Gastroesophageal sphincter (tissue), 4 donors: ENCODE results near the gene PLK3. TPM values are rescaled to one million over a fixed set of nuclear protein-coding genes. Genes with fewer than 3 reads are reported as not detected.
"Not testable (repeated sequence)": the region's sequence is repeated elsewhere in the genome, so short reads cannot be mapped to it uniquely, and the experiment has no call there.

Source experiments
- ATAC-seq: fragments of 150-250 bp; one replicate; pipeline ENCODE4 v1.9.1; 2016; ENCODE audit warnings: mild to moderate bottlenecking, moderate library complexity
- H3K27ac ChIP-seq, 4 donors: fragments of 200-600 bp; sonication (generic) in 3 of 4; 1 replicate in 3 of 4; 2 replicates in 1 of 4; pipeline ENCODE4 v1.5.1; 2016 to 2019
- H3K27me3 ChIP-seq: fragments of 200-600 bp; sonication (generic); one replicate; pipeline ENCODE4 v1.5.1; 2019
- H3K36me3 ChIP-seq, 2 donors: fragments of 200-600 bp; sonication (generic); one replicate each; pipeline ENCODE4 v1.5.1; 2019; ENCODE audit warnings: control low read depth in 1 of 2
- H3K4me1 ChIP-seq, 3 donors: fragments of 200-600 bp; sonication (generic); 1 replicate in 2 of 3; 2 replicates in 1 of 3; pipeline ENCODE4 v1.5.1; 2016 to 2019; ENCODE audit warnings: control low read depth in 2 of 3
- H3K4me3 ChIP-seq, 2 donors: fragments of 200-600 bp; sonication (generic); one replicate each; pipeline ENCODE4 v1.5.1; 2019; ENCODE audit warnings: mild to moderate bottlenecking in 1 of 2, moderate library complexity in 1 of 2
- H3K9me3 ChIP-seq, 3 donors: fragments of 200-600 bp; sonication (generic); one replicate each; pipeline ENCODE4 v1.5.1; 2017 to 2019; ENCODE audit warnings: control low read depth in 2 of 3
- CTCF ChIP-seq, 4 experiments: fragments of 200-600 bp in 2 of 4; fragments of 450-650 bp in 2 of 4; sonication (generic) in 1 of 4; IDR thresholded peaks; one replicate each; pipeline ENCODE4 v1.5.1; 2017 to 2019; ENCODE audit warnings: antibody characterized with exemption in 4 of 4, mild to moderate bottlenecking in 2 of 4, moderate library complexity in 2 of 4
- EP300 ChIP-seq: sonication (generic); formaldehyde crosslinking; IDR thresholded peaks from one replicate; pipeline ENCODE4 v1.6.1; 2017; ENCODE audit warnings: antibody characterized with exemption, mild to moderate bottlenecking
- POLR2A ChIP-seq, 2 donors: fragments of 450-650 bp; IDR thresholded peaks; one replicate each; pipeline ENCODE4 v1.6.1; 2017; ENCODE audit warnings: antibody characterized with exemption in 2 of 2, mild to moderate bottlenecking in 2 of 2, moderate library complexity in 1 of 2
- POLR2AphosphoS5 ChIP-seq: sonication (generic); formaldehyde crosslinking; IDR thresholded peaks from one replicate; pipeline ENCODE4 v1.6.1; 2017; ENCODE audit warnings: antibody characterized with exemption
- WGBS, 2 donors: methylation state at CpG; one replicate each; pipeline ENCODE4 v1.1.5; 2018; ENCODE audit warnings: low coverage in 1 of 2; 5-methylcytosine and 5-hydroxymethylcytosine counted together
- total RNA-seq, 4 donors: library from RNA; depleted of rRNA; stranded (reverse); fragments of >200 nt; gene quantifications; one replicate each; pipeline ENCODE4 v1.1.0, GENCODE V29; 2016

Gene PLK3
- total RNA-seq: 10 to 100 TPM in 3 of 4 donors, 1 to 10 TPM in 1; 9.4 to 31.2 (median 12.0) TPM

- Histone ChIP-seq H3K4me1 (peaks cover 0 to 46% (median 23%) of the 10 kb centered on the region in 3 donors), H3K4me3 (peak within 1 kb of the TSS; percentile 67 to 93)
- 0% methylated on average over 3 of the region's 79 CpGs; no CpG with 5 or more reads in 1 of the 2 donors for WGBS, 2 donors
Measured at GRCh38 chr1:44799770-44800584, at the start of gene PLK3. Gene PLK3 (plus strand): TSS chr1:44800377. CDS start chr1:44800464, 87 bp downstream.

GRCh38 chr1:44757420-44757819 lies 42.8 kb upstream of the PLK3 start:
- no peak for ATAC-seq
- Histone ChIP-seq H3K9me3 (no peaks in the 10 kb centered on the region), H3K27me3 (no peaks in the 10 kb centered on the region), H3K4me1 (no peaks in the 10 kb centered on the region), H3K4me3 (no peak overlapping the region), H3K36me3 (no peaks in the 10 kb centered on the region), H3K27ac (no peak overlapping the region)
- WGBS, 2 donors: 100% methylated on average over 1 of the region's 2 CpGs; no CpG with 5 or more reads in 1 of the 2 donors
- TF ChIP-seq POLR2AphosphoS5: no peak
- TF ChIP-seq CTCF (IDR thresholded peaks at IDR 0.05): no peak
- no peak for TF ChIP-seq EP300
- no peak for TF ChIP-seq POLR2A (IDR thresholded peaks at IDR 0.05)

More at GRCh38 chr1:44799770-44800584, at the start of gene PLK3:
- Histone ChIP-seq H3K9me3 (no peaks in the 10 kb centered on the region), H3K27ac (peak within 1 kb of the TSS; percentile 80 to 96 (median 96)), H3K36me3 (peaks cover 0 to 27% of the 10 kb centered on the region in 2 donors), H3K27me3 (no peaks in the 10 kb centered on the region)
- ATAC-seq: peak; percentile 95
- no peak for TF ChIP-seq EP300
- TF ChIP-seq CTCF (IDR thresholded peaks at IDR 0.05): peak in 3 of 4 experiments; percentile 87 to 95 (median 89)
- TF ChIP-seq POLR2AphosphoS5: peak; percentile 89
- TF ChIP-seq POLR2A (IDR thresholded peaks at IDR 0.05): peak; percentile 92 to 97

- H3K4me1 ChIP-seq: no peaks in the 10 kb centered on the region
- no peak overlapping the region for H3K27ac ChIP-seq
- ATAC-seq: no peak
- 33 to 89% methylated on average over 2 to 5 of the region's 11 CpGs for WGBS, 2 donors
- no peaks in the 10 kb centered on the region for H3K36me3 ChIP-seq
- no peaks in the 10 kb centered on the region for H3K27me3 ChIP-seq
- H3K4me3 ChIP-seq: no peak overlapping the region
- no peak for TF ChIP-seq POLR2AphosphoS5
- TF ChIP-seq POLR2A (IDR thresholded peaks at IDR 0.05): no peak
- no peak for TF ChIP-seq CTCF (IDR thresholded peaks at IDR 0.05)
- TF ChIP-seq EP300: no peak
- H3K9me3 ChIP-seq: no peaks in the 10 kb centered on the region
Measured at GRCh38 chr1:44759077-44759476, 41.1 kb upstream of the PLK3 start.

GRCh38 chr1:44760876-44761275 lies 39.3 kb upstream of the PLK3 start:
- H3K4me3 ChIP-seq: no peak overlapping the region
- TF ChIP-seq POLR2AphosphoS5 (no peak), POLR2A (IDR thresholded peaks at IDR 0.05) (no peak), CTCF (IDR thresholded peaks at IDR 0.05) (no peak), EP300 (no peak)
- no peak for ATAC-seq
- 94 to 100% methylated on average over 2 of the region's 3 CpGs for WGBS, 2 donors
- H3K27me3 ChIP-seq: no peaks in the 10 kb centered on the region
- H3K9me3 ChIP-seq: no peaks in the 10 kb centered on the region
- no peaks in the 10 kb centered on the region for H3K4me1 ChIP-seq
- no peaks in the 10 kb centered on the region for H3K36me3 ChIP-seq
- H3K27ac ChIP-seq: no peak overlapping the region

- H3K9me3 ChIP-seq, H3K4me3 ChIP-seq, ATAC-seq, H3K36me3 ChIP-seq, H3K27ac ChIP-seq, H3K4me1 ChIP-seq, H3K27me3 ChIP-seq: not testable (repeated sequence)
- 79 to 94% methylated on average over 6 of the region's 6 CpGs for WGBS, 2 donors
Measured at GRCh38 chr1:44766421-44766820, 33.8 kb upstream of the PLK3 start.
